Lower leg skin (tissue), 4 donors: ENCODE data around the gene NFYC. TPM values are rescaled to one million over a fixed set of nuclear protein-coding genes. Genes with fewer than 3 reads are reported as not detected.

Source experiments
- DNase-seq, 2 donors: peaks; one replicate each; pipeline ENCODE4 v3.0.0-alpha.2; 2019; ENCODE audit warnings: low spot score in 2 of 2
- H3K4me3 ChIP-seq: fragments of 200-600 bp; sonication (generic); 2 replicates; pipeline ENCODE4 v1.5.1; 2017; ENCODE audit warnings: mild to moderate bottlenecking, low read depth; ENCODE audit not compliant: poor library complexity, severe bottlenecking
- CTCF ChIP-seq, 3 donors: fragments of 450-650 bp; IDR thresholded peaks; one replicate each; pipeline ENCODE4 v1.5.1; 2016; ENCODE audit warnings: antibody characterized with exemption in 3 of 3, mild to moderate bottlenecking in 3 of 3, moderate library complexity in 2 of 3
- POLR2A ChIP-seq, 2 donors: fragments of 450-650 bp; IDR thresholded peaks; one replicate each; pipeline ENCODE4 v1.6.1; 2016 to 2017; ENCODE audit warnings: antibody characterized with exemption in 2 of 2, mild to moderate bottlenecking in 1 of 2, moderate library complexity in 1 of 2
- WGBS, 2 donors: methylation state at CpG; one replicate each; pipeline ENCODE4 v1.1.5; 2018; 5-methylcytosine and 5-hydroxymethylcytosine counted together
- intact Hi-C: fragments of 100-400 bp; cut with DNase I; formaldehyde crosslinking; loops from one replicate; pipeline ENCODE4 v1.15.0; 2023; ENCODE audit warnings: low total_unique reads
- total RNA-seq, 4 donors: library from RNA; depleted of rRNA; stranded (reverse); fragments of >200 nt; gene quantifications; one replicate each; pipeline ENCODE4 v1.1.0, GENCODE V29; 2016

The NFYC gene
- total RNA-seq, 4 donors from 2014 or later = 53.3 to 94.4 (median 68.0) TPM

GRCh38 chr1:40785446-40785845 is 93.9 kb downstream of the NFYC start:
- no peak overlapping the region for H3K4me3 ChIP-seq
- WGBS, 2 donors = 95 to 96% methylated on average over 7 of the region's 7 CpGs
- TF ChIP-seq POLR2A (IDR thresholded peaks at IDR 0.05) (no peak), CTCF (IDR thresholded peaks at IDR 0.05) (no peak)
- intact Hi-C loops = no loop called here
- DNase-seq = no peak

- no peak for DNase-seq
- TF ChIP-seq POLR2A (IDR thresholded peaks at IDR 0.05) = no peak
- 75 to 77% methylated on average over 9 of the region's 9 CpGs for WGBS, 2 donors
- intact Hi-C loops = no loop called here
- no peak overlapping the region for H3K4me3 ChIP-seq
These were observed 94.9 kb downstream of the NFYC start for GRCh38 chr1:40786171-40786994.

GRCh38 chr1:40786995-40787705 is 95.6 kb downstream of the NFYC start:
- H3K4me3 ChIP-seq = no peak overlapping the region
- intact Hi-C loops = no loop called here
- TF ChIP-seq CTCF (IDR thresholded peaks at IDR 0.05) = no peak
- TF ChIP-seq POLR2A (IDR thresholded peaks at IDR 0.05) = no peak
- no peak for DNase-seq
- 84 to 93% methylated on average over 9 of the region's 9 CpGs for WGBS, 2 donors

- no peak overlapping the region for H3K4me3 ChIP-seq
- intact Hi-C loops = no loop called here
- DNase-seq = no peak
- no peak for TF ChIP-seq CTCF (IDR thresholded peaks at IDR 0.05)
- TF ChIP-seq POLR2A (IDR thresholded peaks at IDR 0.05) = no peak
- 80 to 88% methylated on average over 18 to 19 of the region's 19 CpGs for WGBS, 2 donors
These were observed 96.4 kb downstream of the NFYC start for GRCh38 chr1:40787737-40788560.

- WGBS, 2 donors = 90 to 92% methylated on average over 17 of the region's 17 CpGs
These were observed 97.2 kb downstream of the NFYC start for GRCh38 chr1:40788561-40789341.

More at GRCh38 chr1:40788561-40789341, 97.2 kb downstream of the NFYC start:
- DNase-seq = no peak
- TF ChIP-seq POLR2A (IDR thresholded peaks at IDR 0.05) (no peak), CTCF (IDR thresholded peaks at IDR 0.05) (no peak)
- no peak overlapping the region for H3K4me3 ChIP-seq
- intact Hi-C loops = no loop called here
